ENCODE results near the gene SUSD6.
A peak's percentile ranks its signal among the peaks of the same experiment; 100 is the strongest.
"Not testable (repeated sequence)": the region's sequence is repeated elsewhere in the genome, so short reads cannot be mapped to it uniquely, and the experiment has no call there.

The SUSD6 gene

GRCh38 chr14:69593018-69593677 is 18.2 kb upstream of the SUSD6 start:
- DNase-seq = peak; percentile 92

- DNase-seq = no peak
These were observed 16.6 kb upstream of the SUSD6 start for GRCh38 chr14:69594846-69595245.

- DNase-seq = no peak
These were observed 16.1 kb upstream of the SUSD6 start for GRCh38 chr14:69595336-69595735.

- DNase-seq = not testable (repeated sequence)
These were observed 12.0 kb upstream of the SUSD6 start for GRCh38 chr14:69599431-69599830.

GRCh38 chr14:69600304-69600891 is 11.0 kb upstream of the SUSD6 start:
- DNase-seq = no peak

- DNase-seq = no peak
These were observed 5.7 kb upstream of the SUSD6 start for GRCh38 chr14:69605738-69606137.

GRCh38 chr14:69606258-69607184 is 4.9 kb upstream of the SUSD6 start:
- no peak for DNase-seq

- no peak for DNase-seq
These were observed 1.1 kb upstream of the SUSD6 start for GRCh38 chr14:69610020-69610873.

GRCh38 chr14:69610874-69611171 is 573 bp upstream of the SUSD6 start:
- DNase-seq = no peak

GRCh38 chr14:69612014-69612782 is 802 bp downstream of the SUSD6 start:
- no peak for DNase-seq

GRCh38 chr14:69612783-69613130 is 1.4 kb downstream of the SUSD6 start:
- DNase-seq = no peak

- no peak for DNase-seq
These were observed 2.1 kb downstream of the SUSD6 start for GRCh38 chr14:69613312-69614073.

- no peak for DNase-seq
These were observed 3.2 kb downstream of the SUSD6 start for GRCh38 chr14:69614592-69614991.

- DNase-seq = no peak
These were observed 3.7 kb downstream of the SUSD6 start for GRCh38 chr14:69615121-69615495.

- DNase-seq = peak; percentile 46
These were observed 4.4 kb downstream of the SUSD6 start for GRCh38 chr14:69615496-69616407.

- no peak for DNase-seq
These were observed 5.0 kb downstream of the SUSD6 start for GRCh38 chr14:69616408-69616773.

- DNase-seq = no peak
These were observed 6.4 kb downstream of the SUSD6 start for GRCh38 chr14:69617796-69618195.

- no peak for DNase-seq
These were observed 7.6 kb downstream of the SUSD6 start for GRCh38 chr14:69619012-69619411.

GRCh38 chr14:69620211-69620611 is 8.8 kb downstream of the SUSD6 start:
- no peak for DNase-seq

GRCh38 chr14:69620981-69621380 is 9.6 kb downstream of the SUSD6 start:
- DNase-seq = no peak

- DNase-seq = no peak
These were observed 12.7 kb downstream of the SUSD6 start for GRCh38 chr14:69624136-69624535.

Measured in DMS 273 treated with DMSO at 0.1 percent for 48 hours (cell line).